Hepatocyte (in vitro differentiated cells): ENCODE results near the gene FAM47C.

Experiments
- EZH2 ChIP-seq: fragments of 200-600 bp; sonication (generic); IDR thresholded peaks from 2 replicates; pipeline ENCODE4 v1.6.1; 2016; ENCODE audit warnings: antibody characterized with exemption, mild to moderate bottlenecking, borderline replicate concordance
- TF ChIP-seq, protein P1 (sequence below): fragments of 200-600 bp; sonication (generic); IDR thresholded peaks from 2 replicates; pipeline ENCODE4 v1.5.1; 2016; ENCODE audit warnings: antibody characterized with exemption, mild to moderate bottlenecking; ENCODE audit not compliant: poor library complexity

DNA sequence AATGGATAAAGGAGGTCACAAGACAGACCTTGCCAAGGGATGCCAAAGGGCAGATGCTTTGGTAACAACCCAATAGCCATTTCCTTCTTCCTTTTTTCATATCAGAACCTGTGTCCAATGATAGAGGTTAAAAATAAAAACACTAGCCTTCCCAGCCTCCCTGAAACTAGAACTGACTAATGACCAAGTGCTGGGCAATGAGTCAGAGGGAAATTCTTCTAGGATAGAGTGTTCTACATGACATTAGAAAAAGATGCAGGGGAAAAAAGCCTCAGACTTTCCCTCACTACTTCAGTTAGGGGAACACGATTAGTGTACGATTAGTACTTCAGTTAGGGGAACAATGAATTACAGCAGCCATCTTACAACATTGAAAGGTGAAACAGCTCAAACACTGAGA, 29.3 kb upstream of the FAM47C start:
- TF ChIP-seq, protein P1, sequence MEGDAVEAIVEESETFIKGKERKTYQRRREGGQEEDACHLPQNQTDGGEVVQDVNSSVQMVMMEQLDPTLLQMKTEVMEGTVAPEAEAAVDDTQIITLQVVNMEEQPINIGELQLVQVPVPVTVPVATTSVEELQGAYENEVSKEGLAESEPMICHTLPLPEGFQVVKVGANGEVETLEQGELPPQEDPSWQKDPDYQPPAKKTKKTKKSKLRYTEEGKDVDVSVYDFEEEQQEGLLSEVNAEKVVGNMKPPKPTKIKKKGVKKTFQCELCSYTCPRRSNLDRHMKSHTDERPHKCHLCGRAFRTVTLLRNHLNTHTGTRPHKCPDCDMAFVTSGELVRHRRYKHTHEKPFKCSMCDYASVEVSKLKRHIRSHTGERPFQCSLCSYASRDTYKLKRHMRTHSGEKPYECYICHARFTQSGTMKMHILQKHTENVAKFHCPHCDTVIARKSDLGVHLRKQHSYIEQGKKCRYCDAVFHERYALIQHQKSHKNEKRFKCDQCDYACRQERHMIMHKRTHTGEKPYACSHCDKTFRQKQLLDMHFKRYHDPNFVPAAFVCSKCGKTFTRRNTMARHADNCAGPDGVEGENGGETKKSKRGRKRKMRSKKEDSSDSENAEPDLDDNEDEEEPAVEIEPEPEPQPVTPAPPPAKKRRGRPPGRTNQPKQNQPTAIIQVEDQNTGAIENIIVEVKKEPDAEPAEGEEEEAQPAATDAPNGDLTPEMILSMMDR = no peak
- no peak for TF ChIP-seq EZH2
